Esophagus (tissue), 2 donors: Measurements from ENCODE around the gene EVI2A. TPM values are rescaled to one million over a fixed set of nuclear protein-coding genes. Genes with fewer than 3 reads are reported as not detected.

Source experiments
- H3K27ac ChIP-seq, 2 donors: one replicate each; pipeline ENCODE4 v1.5.1; 2013; ENCODE audit warnings: low read depth in 2 of 2, mild to moderate bottlenecking in 2 of 2, inconsistent platforms in 1 of 2, low read length in 1 of 2, moderate library complexity in 1 of 2
- H3K27me3 ChIP-seq, 2 donors: one replicate each; pipeline ENCODE4 v1.6.1; 2013; ENCODE audit warnings: low read length in 2 of 2, control low read depth in 1 of 2, mild to moderate bottlenecking in 1 of 2; ENCODE audit not compliant: insufficient read depth in 2 of 2, control insufficient read depth in 1 of 2
- H3K36me3 ChIP-seq, 2 donors: one replicate each; pipeline ENCODE4 v1.6.1; 2013; ENCODE audit warnings: low read length in 1 of 2; ENCODE audit not compliant: control insufficient read depth in 2 of 2, insufficient read depth in 2 of 2
- H3K4me1 ChIP-seq, 2 donors: one replicate each; pipeline ENCODE4 v1.6.1; 2013; ENCODE audit warnings: low read length in 1 of 2; ENCODE audit not compliant: control insufficient read depth in 2 of 2, insufficient read depth in 2 of 2
- H3K4me3 ChIP-seq, 2 donors: one replicate each; pipeline ENCODE4 v1.5.1; 2013; ENCODE audit warnings: low read length in 2 of 2, mild to moderate bottlenecking in 2 of 2, low read depth in 1 of 2, moderate library complexity in 1 of 2
- H3K9me3 ChIP-seq, 2 donors: one replicate each; pipeline ENCODE4 v1.6.1; 2013; ENCODE audit warnings: mild to moderate bottlenecking in 2 of 2, low read depth in 1 of 2, low read length in 1 of 2, moderate library complexity in 1 of 2; ENCODE audit not compliant: control insufficient read depth in 2 of 2, insufficient read depth in 1 of 2
- WGBS, 2 donors: extraction: QIAGEN DNeasy Blood & Tissue Kit; methylation state at CpG; one replicate each; pipeline ENCODE4 v1.1.7; 2013; 5-methylcytosine and 5-hydroxymethylcytosine counted together
- polyA plus RNA-seq, 2 donors: library from polyadenylated mRNA; stranded (reverse); fragments of 200-250 nt; gene quantifications; one replicate each; pipeline ENCODE4 v1.2.3, GENCODE V29; 2013
- donor health status: healthy with polysubstance abuse.
- donor health status: Bipolar disorder and iron deficiency.

EVI2A gene
- polyA plus RNA-seq, 2 donors: 1.7 to 2.6 TPM

GRCh38 chr17:31269578-31269983, 51.8 kb downstream of the EVI2A start:
- H3K27ac ChIP-seq: no peak overlapping the region
- WGBS, 2 donors: 66 to 77% methylated on average over 1 of the region's 1 CpG
- H3K36me3 ChIP-seq: peaks cover 0 to 2% of the 10 kb centered on the region in 2 donors
- H3K4me1 ChIP-seq: no peaks in the 10 kb centered on the region
- H3K4me3 ChIP-seq: no peak overlapping the region
- H3K27me3 ChIP-seq: no peaks in the 10 kb centered on the region
- no peaks in the 10 kb centered on the region for H3K9me3 ChIP-seq

DNA sequence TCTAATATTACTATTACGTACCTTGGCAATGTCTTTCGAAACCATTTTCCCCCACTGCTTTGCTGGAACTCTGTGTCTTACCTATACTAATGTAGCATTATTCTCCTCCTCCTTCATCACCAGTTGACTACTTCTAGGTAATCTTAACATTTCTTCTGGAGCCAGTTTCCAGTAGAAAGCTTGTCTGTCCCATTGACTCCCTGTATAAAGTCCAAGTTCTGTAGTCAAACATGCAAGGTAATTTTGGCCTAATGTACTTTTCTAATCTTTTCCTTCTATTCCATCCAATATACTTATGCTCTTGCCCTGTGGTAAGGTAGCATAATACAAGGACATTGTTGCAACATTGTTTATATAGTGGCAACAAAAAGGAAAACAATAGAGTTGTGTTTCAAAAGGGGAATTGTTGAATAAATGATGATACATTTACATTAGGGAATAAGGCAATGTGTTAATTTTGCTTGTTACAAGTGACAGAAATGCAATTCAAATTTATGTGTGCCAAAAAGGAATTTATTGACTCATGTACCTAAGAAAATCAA, 52.3 kb downstream of the EVI2A start:
- WGBS, 2 donors: 98% methylated on average over 2 of the region's 2 CpGs
- Histone ChIP-seq H3K4me1 (no peaks in the 10 kb centered on the region), H3K36me3 (peaks cover 0 to 2% of the 10 kb centered on the region in 2 donors), H3K27ac (no peak overlapping the region), H3K9me3 (no peaks in the 10 kb centered on the region), H3K27me3 (no peaks in the 10 kb centered on the region), H3K4me3 (no peak overlapping the region)

Other genes starting within 250 kb of the EVI2A start
- gene NF1, start 226.6 kb downstream of the EVI2A start, polyA plus RNA-seq: 1 to 10 TPM; 3.4 to 4.4 TPM
- under 1 TPM; 0.16 to 0.28 TPM for gene OMG, start 24.4 kb downstream of the EVI2A start, polyA plus RNA-seq
- 1 to 10 TPM; 1.8 TPM for gene EVI2B, start 7.6 kb downstream of the EVI2A start, polyA plus RNA-seq
- gene RAB11FIP4, start 70.1 kb upstream of the EVI2A start, polyA plus RNA-seq: 1 to 10 TPM; 5.0 TPM